PC-3 (cell line): ENCODE results near the gene IRAK4. TPM values are rescaled to one million over a fixed set of nuclear protein-coding genes. Genes with fewer than 3 reads are reported as not detected.

Experiments used
- ATAC-seq: fragments of 200-7000 bp; cut with Tn5 transposase; 2 replicates; pipeline ENCODE4 v1.9.1; 2020; ENCODE audit warnings: mild to moderate bottlenecking, moderate library complexity
- BruUV-seq: library from RNA; stranded (reverse); fragments of 400-500 nt; replicated peaks from 2 replicates; lab custom pipeline; 2021; lab: Mats Ljungman, UMichigan
- CTCF ChIA-PET: fragments of 300-600 bp; sonication (Branson Sonifier 250); formaldehyde crosslinking; loops from one replicate; lab custom pipeline; 2022; ENCODE audit warnings: antibody characterized with exemption; lab: Charles Lee
- POLR2A ChIA-PET: fragments of 300-600 bp; sonication (Branson Sonifier 250); formaldehyde crosslinking; loops from one replicate; lab custom pipeline; 2022; ENCODE audit warnings: antibody characterized with exemption; ENCODE audit not compliant: unreplicated experiment; lab: Charles Lee
- DNase-seq: peaks from one replicate; pipeline ENCODE4 v3.0.0-alpha.2; 2015
- H2AFZ ChIP-seq: fragments of 300-600 bp; sonication (generic); 2 replicates; pipeline ENCODE4 v1.6.0; 2016; ENCODE audit warnings: antibody characterized with exemption, low read length
- H3F3A ChIP-seq: fragments of 300-600 bp; sonication (generic); one replicate; pipeline ENCODE4 v1.6.0; 2017; ENCODE audit warnings: antibody characterized with exemption, low read length, control low read depth, mild to moderate bottlenecking; ENCODE audit not compliant: unreplicated experiment
- H3K27ac ChIP-seq: fragments of 300-600 bp; sonication (generic); 2 replicates; pipeline ENCODE4 v1.5.1; 2016; ENCODE audit warnings: mild to moderate bottlenecking, low read length
- H3K27me3 ChIP-seq: fragments of 300-600 bp; sonication (generic); 2 replicates; pipeline ENCODE4 v1.6.1; 2016; ENCODE audit warnings: low read length, mixed read lengths
- H3K36me3 ChIP-seq: fragments of 300-600 bp; sonication (generic); 2 replicates; pipeline ENCODE4 v1.6.1; 2016; ENCODE audit warnings: low read depth, mixed run types, low read length, mixed read lengths
- H3K4me1 ChIP-seq: fragments of 300-600 bp; sonication (generic); 2 replicates; pipeline ENCODE4 v1.5.1; 2016; ENCODE audit warnings: low read length; ENCODE audit not compliant: insufficient read depth
- H3K4me2 ChIP-seq: fragments of 300-600 bp; sonication (generic); 2 replicates; pipeline ENCODE4 v1.6.0; 2016; ENCODE audit warnings: low read length
- H3K4me3 ChIP-seq: fragments of 300-600 bp; sonication (generic); 2 replicates; pipeline ENCODE4 v1.5.1; 2016; ENCODE audit warnings: mild to moderate bottlenecking, low read length, mixed read lengths
- H3K79me2 ChIP-seq: fragments of 300-600 bp; sonication (generic); 2 replicates; pipeline ENCODE4 v1.6.1; 2017; ENCODE audit warnings: low read length, mixed read lengths
- H3K9ac ChIP-seq: fragments of 300-600 bp; sonication (generic); 2 replicates; pipeline ENCODE4 v1.6.0; 2016; ENCODE audit warnings: mild to moderate bottlenecking, low read length
- H3K9me2 ChIP-seq: fragments of 300-600 bp; sonication (generic); replicated peaks from 2 replicates; pipeline ENCODE4 v1.6.1; 2016; ENCODE audit warnings: mixed run types, low read length, mixed read lengths
- H3K9me3 ChIP-seq: fragments of 300-600 bp; sonication (generic); 2 replicates; pipeline ENCODE4 v1.6.1; 2016; ENCODE audit warnings: low read length, mixed read lengths
- H4K20me1 ChIP-seq: fragments of 300-600 bp; sonication (generic); 2 replicates; pipeline ENCODE4 v1.6.1; 2016; ENCODE audit warnings: low read length, mixed read lengths
- EZH2 ChIP-seq: fragments of 300-600 bp; sonication (generic); IDR thresholded peaks from one replicate; pipeline ENCODE4 v1.6.1; 2017; ENCODE audit warnings: antibody characterized with exemption, mild to moderate bottlenecking, low read length; ENCODE audit not compliant: unreplicated experiment
- EZH2phosphoT487 ChIP-seq: fragments of 300-600 bp; sonication (generic); IDR thresholded peaks from 2 replicates; pipeline ENCODE4 v1.6.1; 2018; ENCODE audit warnings: mild to moderate bottlenecking, antibody characterized with exemption, low read length, borderline replicate concordance
- intact Hi-C: fragments of 100-400 bp; cut with micrococcal nuclease; formaldehyde crosslinking; loops from 2 replicates; pipeline ENCODE4 v1.9.0; 2023
- total RNA-seq: library from RNA; depleted of rRNA; stranded (reverse); fragments of >200 nt; gene quantifications from 2 replicates; pipeline ENCODE4 v1.2.3, GENCODE V29; 2014
- TF ChIP-seq, protein P1 (sequence below): fragments of 300-600 bp; sonication (generic); conservative IDR thresholded peaks from 2 replicates; pipeline ENCODE4 v1.5.1; 2017; ENCODE audit warnings: antibody characterized with exemption, low read depth, mild to moderate bottlenecking, low read length

IRAK4 gene
- total RNA-seq, 1 experiment from 2014 or later: 8.9 TPM

DNA sequence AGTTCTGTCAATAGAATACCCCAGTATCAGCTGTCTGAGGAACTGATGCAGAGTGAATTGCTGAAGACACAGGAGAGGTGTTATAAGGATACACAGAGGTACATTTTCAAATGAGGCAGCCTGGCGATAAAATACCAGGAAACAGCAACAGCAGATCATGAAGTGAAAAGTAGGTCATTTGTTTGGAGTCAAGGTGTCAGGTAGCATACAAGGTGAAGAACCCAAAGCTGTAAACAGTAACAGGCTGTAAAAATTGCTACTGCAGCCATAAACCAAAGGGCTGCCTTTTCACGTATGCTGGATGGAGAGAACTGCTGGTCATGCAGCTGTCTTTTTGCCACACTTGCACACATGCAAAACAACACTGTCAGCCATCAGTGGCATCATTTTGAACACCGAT, 56.7 kb downstream of the IRAK4 start:
- Histone ChIP-seq H3K4me3 (no peak overlapping the region), H3K4me1 (peaks cover 7% of the 10 kb centered on the region; the same call in 1 of the 2 replicates), H3K9me3 (no peaks in the 10 kb centered on the region), H3K9me2 (no peaks in the 10 kb centered on the region), H3K79me2 (no peaks in the 10 kb centered on the region), H3K9ac (no peak overlapping the region), H4K20me1 (no peaks in the 10 kb centered on the region), H2AFZ (no peak overlapping the region), H3K27me3 (no peaks in the 10 kb centered on the region), H3K4me2 (no peak overlapping the region), H3K27ac (no peak overlapping the region), H3F3A (no peaks in the 10 kb centered on the region), H3K36me3 (no peaks in the 10 kb centered on the region)
- POLR2A ChIA-PET: no interaction called here
- ATAC-seq: no peak
- no TSS peak for BruUV-seq
- intact Hi-C loops: no loop called here
- CTCF ChIA-PET: no interaction called here
- no peak for DNase-seq
- TF ChIP-seq, protein P1, sequence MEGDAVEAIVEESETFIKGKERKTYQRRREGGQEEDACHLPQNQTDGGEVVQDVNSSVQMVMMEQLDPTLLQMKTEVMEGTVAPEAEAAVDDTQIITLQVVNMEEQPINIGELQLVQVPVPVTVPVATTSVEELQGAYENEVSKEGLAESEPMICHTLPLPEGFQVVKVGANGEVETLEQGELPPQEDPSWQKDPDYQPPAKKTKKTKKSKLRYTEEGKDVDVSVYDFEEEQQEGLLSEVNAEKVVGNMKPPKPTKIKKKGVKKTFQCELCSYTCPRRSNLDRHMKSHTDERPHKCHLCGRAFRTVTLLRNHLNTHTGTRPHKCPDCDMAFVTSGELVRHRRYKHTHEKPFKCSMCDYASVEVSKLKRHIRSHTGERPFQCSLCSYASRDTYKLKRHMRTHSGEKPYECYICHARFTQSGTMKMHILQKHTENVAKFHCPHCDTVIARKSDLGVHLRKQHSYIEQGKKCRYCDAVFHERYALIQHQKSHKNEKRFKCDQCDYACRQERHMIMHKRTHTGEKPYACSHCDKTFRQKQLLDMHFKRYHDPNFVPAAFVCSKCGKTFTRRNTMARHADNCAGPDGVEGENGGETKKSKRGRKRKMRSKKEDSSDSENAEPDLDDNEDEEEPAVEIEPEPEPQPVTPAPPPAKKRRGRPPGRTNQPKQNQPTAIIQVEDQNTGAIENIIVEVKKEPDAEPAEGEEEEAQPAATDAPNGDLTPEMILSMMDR: no peak
- TF ChIP-seq EZH2 (no peak), EZH2phosphoT487 (no peak)

DNA sequence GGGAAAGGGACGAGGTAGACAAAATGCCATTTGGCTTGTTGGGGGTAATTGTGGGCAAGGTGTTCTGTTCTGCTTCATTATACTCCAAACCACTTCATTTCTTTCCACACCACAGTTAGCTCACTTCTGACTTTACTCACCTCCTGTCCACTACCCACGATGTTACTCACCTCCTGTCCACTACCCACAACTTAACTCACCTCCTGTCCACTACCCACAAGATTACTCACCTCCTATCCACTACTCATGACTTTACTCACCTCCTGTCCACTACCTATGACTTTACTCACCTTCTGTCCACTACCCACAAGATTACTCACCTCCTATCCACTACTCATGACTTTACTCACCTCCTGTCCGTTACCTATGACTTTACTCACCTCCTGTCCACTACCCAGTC, 57.4 kb downstream of the IRAK4 start:
- H3F3A ChIP-seq: no peaks in the 10 kb centered on the region
- no peaks in the 10 kb centered on the region for H3K9me2 ChIP-seq
- H3K4me2 ChIP-seq: no peak overlapping the region

DNA sequence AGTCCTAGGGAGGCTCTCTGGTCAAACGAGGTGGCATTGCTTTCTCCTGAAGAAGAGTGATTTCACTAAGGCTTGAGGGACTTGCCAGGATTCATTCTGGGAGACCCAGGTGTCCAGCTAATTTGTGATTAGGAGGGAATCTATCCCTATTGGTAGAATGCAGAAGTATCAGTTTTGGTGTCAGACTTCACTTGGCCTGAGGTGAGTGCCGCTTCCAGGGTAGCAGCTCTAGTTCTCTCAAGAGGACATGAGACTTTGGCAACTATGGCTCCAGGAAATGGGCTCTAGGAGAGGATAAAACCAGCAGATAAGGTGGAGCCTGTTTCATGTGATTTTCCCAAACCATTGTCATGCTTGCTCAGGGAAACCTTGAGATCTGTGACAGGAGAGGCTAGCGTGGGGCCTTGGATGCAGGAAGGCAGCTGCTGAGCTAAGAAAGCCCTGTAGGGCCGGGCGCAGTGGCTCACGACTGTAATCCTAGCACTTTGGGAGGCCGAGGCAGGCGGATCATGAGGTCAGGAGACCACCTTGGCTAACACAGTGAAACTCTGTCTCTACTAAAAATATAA, 65.5 kb downstream of the IRAK4 start:
- no peak for DNase-seq
- no peaks in the 10 kb centered on the region for H3K27me3 ChIP-seq
- no peaks in the 10 kb centered on the region for H3F3A ChIP-seq
- no peaks in the 10 kb centered on the region for H3K79me2 ChIP-seq
- no peak overlapping the region for H3K9ac ChIP-seq
- H3K36me3 ChIP-seq: no peaks in the 10 kb centered on the region
- no peaks in the 10 kb centered on the region for H3K9me2 ChIP-seq
- intact Hi-C loops: no loop called here
- CTCF ChIA-PET: interaction anchor here (0.5 to 0.7 kb wide), 2 partner anchors 28 to 45 kb away, joined by 3 read pairs; no protein-coding TSS in a partner anchor
- no peak overlapping the region for H3K4me3 ChIP-seq
- H3K4me2 ChIP-seq: no peak overlapping the region
- no peak overlapping the region for H2AFZ ChIP-seq
- BruUV-seq: no TSS peak
- POLR2A ChIA-PET: no interaction called here
- H4K20me1 ChIP-seq: no peaks in the 10 kb centered on the region
- no peaks in the 10 kb centered on the region for H3K9me3 ChIP-seq
- H3K27ac ChIP-seq: no peak overlapping the region
- no peak for TF ChIP-seq EZH2phosphoT487
- TF ChIP-seq, protein P1: no peak
- TF ChIP-seq EZH2: no peak
- no peak for ATAC-seq
- no peaks in the 10 kb centered on the region for H3K4me1 ChIP-seq

More for the DNA sequence above, 57.4 kb downstream of the IRAK4 start:
- H3K4me3 ChIP-seq: no peak overlapping the region
- no peaks in the 10 kb centered on the region for H3K9me3 ChIP-seq
- H3K27me3 ChIP-seq: no peaks in the 10 kb centered on the region
- TF ChIP-seq, protein P1: no peak
- TF ChIP-seq EZH2phosphoT487: no peak
- TF ChIP-seq EZH2: no peak
- peak overlapping the region; percentile 5; the same call in 1 of the 2 replicates for H3K27ac ChIP-seq
- BruUV-seq: no TSS peak
- DNase-seq (peak; percentile 39), ATAC-seq (peak; percentile 60)
- H3K9ac ChIP-seq: no peak overlapping the region
- POLR2A ChIA-PET: no interaction called here
- H4K20me1 ChIP-seq: no peaks in the 10 kb centered on the region
- H2AFZ ChIP-seq: no peak overlapping the region
- no peaks in the 10 kb centered on the region for H3K79me2 ChIP-seq
- intact Hi-C loops: no loop called here
- CTCF ChIA-PET: no interaction called here
- peaks cover 7% of the 10 kb centered on the region; the same call in 1 of the 2 replicates for H3K4me1 ChIP-seq
- no peaks in the 10 kb centered on the region for H3K36me3 ChIP-seq
